ENCODE measurements around the gene IKZF3. TPM values are rescaled to one million over a fixed set of nuclear protein-coding genes. Genes with fewer than 3 reads are reported as not detected.

IKZF3 gene
- polyA plus RNA-seq, 1 of the 3 experiments (the other 2 are of a cell fraction) = not detected

DNA sequence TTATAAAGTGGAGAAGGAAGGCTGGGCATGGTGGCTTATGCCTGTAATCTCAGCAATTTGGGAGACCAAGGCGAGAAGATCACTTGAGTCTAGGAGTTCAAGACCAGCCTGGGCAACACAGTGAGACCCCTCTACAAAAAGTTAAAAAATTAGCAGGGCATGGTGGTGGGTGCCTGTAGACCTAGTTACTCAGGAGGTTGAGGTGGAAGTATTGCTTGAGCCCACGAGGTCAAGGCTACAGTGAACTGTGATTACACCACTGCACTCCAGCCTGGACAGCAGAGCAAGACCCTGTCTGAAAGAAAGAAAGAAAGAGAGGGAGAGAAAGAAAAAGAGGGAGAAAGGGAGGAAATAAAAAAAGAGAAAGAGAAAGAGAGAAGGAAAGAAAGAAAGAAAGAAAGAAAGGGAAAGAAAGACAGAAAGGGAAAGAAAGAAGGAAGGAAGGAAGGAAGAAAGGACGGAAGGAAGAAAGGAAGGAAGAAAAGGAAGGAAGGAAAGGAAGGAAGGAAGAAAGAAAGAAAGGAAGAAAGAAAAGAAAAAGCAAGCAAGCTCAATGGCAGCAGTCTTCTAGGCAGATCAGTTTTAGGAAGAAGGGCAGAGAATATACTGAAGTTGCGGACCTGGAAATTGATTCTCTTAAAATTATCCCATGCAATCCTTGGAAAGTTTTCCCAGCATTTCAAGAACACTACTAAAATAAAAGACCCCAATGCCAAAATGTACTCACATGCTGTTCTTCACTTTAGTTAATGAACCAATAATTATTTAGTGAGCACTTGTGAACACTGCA, 53.0 kb downstream of the IKZF3 start (continued):
- TF ChIP-seq SIN3A (IDR thresholded peaks at IDR 0.05; ENCODE audit: borderline replicate concordance, low read depth, low read length) = no peak
- TF ChIP-seq RAD21 (IDR thresholded peaks at IDR 0.05; ENCODE audit: low read length) = no peak
- TF ChIP-seq TAF1 (IDR thresholded peaks at IDR 0.05; ENCODE audit: borderline replicate concordance, low read depth, low read length) = no peak
- TF ChIP-seq NRF1 (IDR thresholded peaks at IDR 0.05; ENCODE audit: low read depth, low read length) = no peak
- TF ChIP-seq CTCF (IDR thresholded peaks at IDR 0.05) = no peak

GRCh38 chr17:39809221-39809620, 54.9 kb downstream of the IKZF3 start:
- no peak overlapping the region for H2AFZ ChIP-seq (ENCODE audit: low read depth)
- WGBS (ENCODE audit: low lambda C conversion rate) = 11% methylated on average over 2 of the region's 2 CpGs
- TF ChIP-seq ELF1 (IDR thresholded peaks at IDR 0.05) (no peak), RCOR1 (IDR thresholded peaks at IDR 0.05; ENCODE audit: low read length) (no peak), MEF2A (IDR thresholded peaks at IDR 0.05; ENCODE audit: borderline replicate concordance, low read depth) (no peak), REST (IDR thresholded peaks at IDR 0.05; ENCODE audit: low read depth, low read length) (no peak), TAF1 (IDR thresholded peaks at IDR 0.05; ENCODE audit: borderline replicate concordance, low read depth, low read length) (no peak), RAD21 (IDR thresholded peaks at IDR 0.05; ENCODE audit: low read length) (no peak), USF2 (IDR thresholded peaks at IDR 0.05; ENCODE audit: borderline replicate concordance, low read depth, low read length) (no peak), FOXM1 (IDR thresholded peaks at IDR 0.05; ENCODE audit: low read depth) (no peak), CTCF (IDR thresholded peaks at IDR 0.05) (no peak), MXI1 (IDR thresholded peaks at IDR 0.05; ENCODE audit: low read depth, low read length) (no peak), RFX5 (IDR thresholded peaks at IDR 0.05; ENCODE audit: low read length) (no peak), TEAD4 (IDR thresholded peaks at IDR 0.05; ENCODE audit: borderline replicate concordance, insufficient read depth) (no peak), NRF1 (IDR thresholded peaks at IDR 0.05; ENCODE audit: low read depth, low read length) (no peak), PBX3 (IDR thresholded peaks at IDR 0.05) (no peak), SMC3 (IDR thresholded peaks at IDR 0.05; ENCODE audit: low read depth, low read length) (no peak), NFIC (IDR thresholded peaks at IDR 0.05; ENCODE audit: borderline replicate concordance) (no peak)
- TF ChIP-seq, protein P1, sequence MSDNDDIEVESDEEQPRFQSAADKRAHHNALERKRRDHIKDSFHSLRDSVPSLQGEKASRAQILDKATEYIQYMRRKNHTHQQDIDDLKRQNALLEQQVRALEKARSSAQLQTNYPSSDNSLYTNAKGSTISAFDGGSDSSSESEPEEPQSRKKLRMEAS (IDR thresholded peaks at IDR 0.05; ENCODE audit: low read depth) = no peak
- TF ChIP-seq, protein P2, sequence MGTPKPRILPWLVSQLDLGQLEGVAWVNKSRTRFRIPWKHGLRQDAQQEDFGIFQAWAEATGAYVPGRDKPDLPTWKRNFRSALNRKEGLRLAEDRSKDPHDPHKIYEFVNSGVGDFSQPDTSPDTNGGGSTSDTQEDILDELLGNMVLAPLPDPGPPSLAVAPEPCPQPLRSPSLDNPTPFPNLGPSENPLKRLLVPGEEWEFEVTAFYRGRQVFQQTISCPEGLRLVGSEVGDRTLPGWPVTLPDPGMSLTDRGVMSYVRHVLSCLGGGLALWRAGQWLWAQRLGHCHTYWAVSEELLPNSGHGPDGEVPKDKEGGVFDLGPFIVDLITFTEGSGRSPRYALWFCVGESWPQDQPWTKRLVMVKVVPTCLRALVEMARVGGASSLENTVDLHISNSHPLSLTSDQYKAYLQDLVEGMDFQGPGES (IDR thresholded peaks at IDR 0.05; ENCODE audit: low read depth, low read length) = no peak

More at GRCh38 chr17:39809221-39809620, 54.9 kb downstream of the IKZF3 start:
- no peaks in the 10 kb centered on the region for H3F3A ChIP-seq (replicated peaks; ENCODE audit: insufficient read depth)
- H3K27me3 ChIP-seq (ENCODE audit: insufficient read depth) = peaks cover 61% of the 10 kb centered on the region
- POLR2A ChIA-PET = no interaction called here
- H3K9me3 ChIP-seq = no peaks in the 10 kb centered on the region
- no peaks in the 10 kb centered on the region for H4K20me1 ChIP-seq (ENCODE audit: insufficient read depth)
- H3K79me2 ChIP-seq (ENCODE audit: insufficient read depth) = no peaks in the 10 kb centered on the region
- no peak overlapping the region for H3K9ac ChIP-seq
- H3K27ac ChIP-seq (ENCODE audit: low read depth in 2 of 2, low read length in 1 of 2) = no peak overlapping the region
- no peak overlapping the region for H3K4me2 ChIP-seq
- no peaks in the 10 kb centered on the region for H3K9me2 ChIP-seq
- H3K4me3 ChIP-seq (ENCODE audit: low read depth in 2 of 2, low read length in 1 of 2) = no peak overlapping the region
- H3K4me1 ChIP-seq (ENCODE audit: control insufficient read depth in 1 of 2, insufficient read depth in 2 of 2, low read depth in 1 of 2, low read length in 1 of 2) = no peaks in the 10 kb centered on the region
- CTCF ChIA-PET = no interaction called here
- no peak for DNase-seq
- no peaks in the 10 kb centered on the region for H3K36me3 ChIP-seq (replicated peaks in 1 of 2; ENCODE audit: control insufficient read depth in 1 of 2, insufficient read depth in 2 of 2, low read length in 1 of 2)

Data from SK-N-SH (cell line).